Dermis blood vessel endothelial cell (primary cell): ENCODE data around the gene EMP3. TPM values are rescaled to one million over a fixed set of nuclear protein-coding genes. Genes with fewer than 3 reads are reported as not detected.
A peak's percentile ranks its signal among the peaks of the same experiment; 100 is the strongest.
"Not testable (repeated sequence)": the region's sequence is repeated elsewhere in the genome, so short reads cannot be mapped to it uniquely, and the experiment has no call there.

Experiments used
- DNase-seq: peaks from one replicate; pipeline ENCODE4 v3.0.0; 2010
- total RNA-seq: library from RNA; depleted of rRNA; stranded (reverse); fragments of >200 nt; gene quantifications from 2 replicates; pipeline ENCODE4 v1.2.3, GENCODE V29; 2014

EMP3 gene, protein sequence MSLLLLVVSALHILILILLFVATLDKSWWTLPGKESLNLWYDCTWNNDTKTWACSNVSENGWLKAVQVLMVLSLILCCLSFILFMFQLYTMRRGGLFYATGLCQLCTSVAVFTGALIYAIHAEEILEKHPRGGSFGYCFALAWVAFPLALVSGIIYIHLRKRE
- 4.0 and 7.3 TPM in 2 replicates for total RNA-seq

DNA sequence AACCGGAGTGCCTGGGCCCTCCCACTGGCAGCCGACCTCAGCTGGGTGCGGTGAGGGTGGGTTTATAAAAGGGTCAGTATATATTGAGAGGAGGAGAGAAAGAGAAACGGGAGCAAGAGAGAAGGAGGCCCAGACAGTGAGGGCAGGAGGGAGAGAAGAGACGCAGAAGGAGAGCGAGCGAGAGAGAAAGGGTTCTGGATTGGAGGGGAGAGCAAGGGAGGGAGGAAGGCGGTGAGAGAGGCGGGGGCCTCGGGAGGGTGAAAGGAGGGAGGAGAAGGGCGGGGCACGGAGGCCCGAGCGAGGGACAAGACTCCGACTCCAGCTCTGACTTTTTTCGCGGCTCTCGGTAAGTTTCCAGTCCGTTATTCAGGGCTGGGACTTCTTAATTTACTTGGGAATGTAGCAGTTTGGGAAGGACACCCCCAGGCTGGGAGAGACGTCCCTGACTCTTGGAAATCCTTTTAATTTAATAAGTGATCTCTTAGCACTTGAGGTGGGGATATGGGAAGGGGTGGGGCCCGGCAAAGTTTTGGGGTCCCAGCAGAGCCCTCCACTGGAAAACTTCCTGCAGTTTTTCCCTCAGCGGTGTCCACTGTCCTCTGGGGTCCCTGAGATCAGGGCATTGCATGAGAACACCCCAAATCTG, at the start of gene EMP3:
TSS of gene EMP3 (plus strand) at position 288 of the 646 bp plus-strand sequence. CDS start 1,293 bp downstream, outside the sequence.
- peak; percentile 48 for DNase-seq

DNA sequence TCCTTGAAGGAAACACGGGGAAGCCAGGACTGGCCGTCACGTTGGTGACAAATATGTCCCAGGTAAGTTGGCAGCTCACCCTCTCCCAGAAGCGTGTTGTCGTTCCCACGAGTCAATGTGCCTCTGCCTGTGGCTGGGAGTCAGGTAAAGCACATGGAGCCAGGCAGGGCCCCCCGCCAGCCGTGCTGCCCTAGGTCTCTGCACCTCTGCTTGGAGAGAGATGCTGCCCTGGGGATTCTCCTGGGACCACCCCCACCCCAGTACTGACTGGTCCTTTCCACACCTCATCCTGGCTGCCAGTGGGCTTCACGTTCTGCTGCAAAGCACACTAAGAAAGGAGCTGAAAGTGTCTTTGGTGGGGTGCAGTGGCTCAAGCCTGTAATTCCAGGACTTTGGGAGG, 45.6 kb upstream of the EMP3 start:
- DNase-seq = no peak

DNA sequence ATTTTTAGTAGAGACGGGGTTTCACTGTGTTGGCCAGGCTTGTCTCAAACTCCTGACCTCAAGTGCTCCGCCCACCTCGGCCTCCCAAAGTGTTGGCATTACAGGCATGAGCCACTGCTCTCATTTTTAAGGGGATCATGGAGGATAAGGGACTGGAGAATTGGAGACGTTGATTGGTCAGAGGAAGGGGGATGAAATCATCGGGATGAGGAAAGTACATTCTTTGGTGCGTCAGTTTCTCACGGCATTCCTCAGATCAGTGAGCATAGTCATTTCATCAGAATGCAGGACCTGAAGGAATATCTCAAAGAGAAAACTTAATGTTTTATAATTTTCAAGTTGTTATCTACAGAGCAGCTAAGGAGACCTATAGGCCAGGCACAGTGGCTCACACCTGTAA, 41.4 kb upstream of the EMP3 start:
- no peak for DNase-seq

DNA sequence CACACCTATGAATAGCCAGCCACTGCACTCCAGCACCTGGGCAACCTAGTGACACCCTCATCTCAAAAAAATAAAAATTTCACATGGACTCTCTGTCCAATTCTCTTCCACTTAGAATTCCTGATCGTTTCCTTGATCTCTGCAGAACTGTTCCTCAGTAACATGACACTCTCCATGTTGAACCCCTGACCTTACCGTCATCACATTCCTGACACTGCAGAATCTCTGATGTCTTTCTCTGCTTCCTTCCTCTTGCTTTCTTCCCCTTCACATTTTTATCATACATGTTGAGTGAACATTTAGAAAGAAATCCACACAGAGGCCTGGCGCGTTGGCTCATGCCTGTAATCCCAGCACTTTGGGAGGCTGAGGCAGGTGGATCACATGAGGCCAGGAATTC, 40.5 kb upstream of the EMP3 start:
- DNase-seq = no peak

DNA sequence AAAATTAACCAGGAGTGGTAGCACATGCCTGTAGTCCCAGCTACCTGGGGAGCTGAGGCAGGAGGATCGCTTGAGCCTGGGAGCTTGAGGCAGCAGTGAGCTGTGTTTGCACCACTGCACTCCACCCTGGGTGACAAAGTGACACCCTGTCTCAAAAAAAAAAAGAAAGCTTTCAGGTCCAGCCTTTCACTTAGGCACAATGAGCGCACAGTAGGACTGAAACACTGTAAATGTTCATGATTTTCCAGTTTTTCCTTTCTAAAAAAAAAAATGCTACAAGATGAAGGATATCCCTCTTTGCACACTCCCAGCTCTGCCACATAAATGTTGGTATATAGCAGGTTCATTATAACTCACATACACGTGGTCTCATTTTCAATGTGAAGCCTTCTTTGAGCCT, 37.6 kb upstream of the EMP3 start:
- DNase-seq = no peak

DNA sequence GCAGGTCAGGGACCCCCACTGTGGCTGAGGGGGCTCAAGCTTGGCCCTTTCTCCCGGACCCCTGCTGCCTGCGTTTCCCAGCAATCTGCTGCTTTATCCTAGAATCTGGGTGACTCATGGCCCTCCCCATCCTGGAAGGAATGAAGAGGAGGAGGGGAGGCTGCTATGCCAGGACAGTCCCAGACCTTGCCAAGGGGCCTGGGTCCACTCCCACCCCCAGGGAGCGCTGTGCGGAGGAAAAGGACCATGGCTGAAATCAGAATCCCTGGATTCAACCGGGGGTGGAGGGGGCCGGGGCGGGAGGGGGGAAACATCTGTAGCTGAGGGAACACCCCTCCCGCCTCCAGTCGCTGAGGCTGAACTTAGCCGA, 35.0 kb upstream of the EMP3 start:
- peak; percentile 39 for DNase-seq

DNA sequence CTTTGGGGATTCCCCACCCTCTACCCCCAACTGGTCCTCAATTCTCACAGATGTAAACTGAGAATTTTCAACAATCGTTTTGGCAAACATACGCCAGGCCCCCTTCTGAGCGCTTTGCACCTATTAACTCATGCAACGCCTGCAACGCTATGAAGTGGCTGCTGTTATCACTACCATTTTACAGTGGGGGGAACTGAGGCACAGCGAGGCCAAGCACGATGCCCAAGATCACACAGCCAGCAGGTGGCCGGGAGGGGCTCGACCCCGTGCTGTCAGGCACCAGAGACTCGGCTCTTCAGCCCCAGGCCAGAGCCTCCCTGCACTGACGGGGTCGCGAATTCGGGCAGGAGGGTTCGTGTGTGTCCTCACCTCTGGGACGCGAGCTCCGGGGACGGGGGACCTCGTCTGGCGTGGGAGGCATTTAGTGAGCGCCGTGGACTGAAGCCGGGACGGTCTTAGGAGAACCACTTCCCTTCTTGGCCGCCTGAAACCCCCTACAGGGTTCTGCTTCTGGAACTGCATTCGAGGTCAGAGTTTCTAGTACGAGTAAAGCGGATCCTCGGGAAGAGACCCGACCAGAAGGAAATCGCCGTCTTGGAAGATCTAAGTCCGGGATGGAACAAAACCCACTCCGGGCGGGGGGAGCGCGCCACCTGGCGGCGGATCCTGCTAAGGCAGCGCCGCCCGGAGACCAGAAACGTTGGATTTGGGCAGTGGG, 34.4 kb upstream of the EMP3 start:
- DNase-seq = peak; percentile 84

DNA sequence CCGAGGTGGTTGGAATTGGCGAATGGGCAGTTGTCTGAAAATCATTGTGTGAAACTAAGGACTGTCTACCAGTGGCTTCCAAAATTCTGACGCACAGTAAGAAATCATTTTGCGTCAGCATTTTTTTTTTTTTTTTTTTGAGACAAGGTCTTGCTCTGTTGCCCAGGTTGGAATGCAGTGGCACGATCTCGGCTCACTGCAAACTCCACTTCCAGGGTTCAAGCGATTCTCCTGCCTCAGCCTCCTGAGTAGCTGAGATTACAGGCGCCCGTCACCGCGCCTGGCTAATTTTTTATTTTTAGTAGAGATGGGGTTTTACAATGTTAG, 33.9 kb upstream of the EMP3 start:
- DNase-seq = not testable (repeated sequence)

DNA sequence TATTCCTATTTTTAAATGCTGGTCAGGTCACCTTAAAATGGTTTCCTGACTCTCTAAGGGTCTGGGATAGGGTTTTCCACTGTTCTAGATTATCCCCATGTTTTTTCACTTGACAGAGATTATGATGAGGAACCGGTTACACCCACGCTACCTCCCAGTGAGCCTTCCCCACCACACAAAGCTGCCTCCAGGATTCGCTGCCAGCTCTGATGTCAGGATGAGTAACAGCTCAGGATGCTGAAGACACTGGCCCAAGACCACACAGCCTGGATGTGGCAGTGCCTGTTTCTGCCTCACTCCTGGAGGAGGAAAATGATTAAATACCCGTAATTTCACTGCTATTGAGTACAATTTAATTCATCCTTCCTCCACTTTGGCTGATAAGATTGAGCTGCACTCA, 32.6 kb upstream of the EMP3 start:
- peak; percentile 21 for DNase-seq

DNA sequence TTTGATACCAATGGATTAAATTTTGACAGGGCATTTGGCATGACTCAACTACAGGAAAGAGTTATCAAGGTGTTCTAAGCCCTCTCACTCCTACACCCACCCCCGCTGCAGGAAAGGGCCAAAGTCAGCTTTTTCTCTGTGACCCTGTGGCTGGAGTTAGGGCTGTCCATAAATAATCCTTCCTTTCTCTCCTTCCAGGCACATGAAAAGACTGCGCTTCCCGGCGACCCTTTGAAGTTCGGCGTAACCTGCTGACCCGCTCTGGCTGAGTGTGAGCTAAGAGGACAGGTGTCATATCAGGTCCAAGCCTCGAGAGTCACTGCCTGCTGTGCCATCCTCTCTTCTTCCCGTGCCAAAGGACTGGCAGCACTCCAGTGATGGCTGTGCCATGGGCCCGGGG, 29.9 kb upstream of the EMP3 start:
- DNase-seq = no peak

DNA sequence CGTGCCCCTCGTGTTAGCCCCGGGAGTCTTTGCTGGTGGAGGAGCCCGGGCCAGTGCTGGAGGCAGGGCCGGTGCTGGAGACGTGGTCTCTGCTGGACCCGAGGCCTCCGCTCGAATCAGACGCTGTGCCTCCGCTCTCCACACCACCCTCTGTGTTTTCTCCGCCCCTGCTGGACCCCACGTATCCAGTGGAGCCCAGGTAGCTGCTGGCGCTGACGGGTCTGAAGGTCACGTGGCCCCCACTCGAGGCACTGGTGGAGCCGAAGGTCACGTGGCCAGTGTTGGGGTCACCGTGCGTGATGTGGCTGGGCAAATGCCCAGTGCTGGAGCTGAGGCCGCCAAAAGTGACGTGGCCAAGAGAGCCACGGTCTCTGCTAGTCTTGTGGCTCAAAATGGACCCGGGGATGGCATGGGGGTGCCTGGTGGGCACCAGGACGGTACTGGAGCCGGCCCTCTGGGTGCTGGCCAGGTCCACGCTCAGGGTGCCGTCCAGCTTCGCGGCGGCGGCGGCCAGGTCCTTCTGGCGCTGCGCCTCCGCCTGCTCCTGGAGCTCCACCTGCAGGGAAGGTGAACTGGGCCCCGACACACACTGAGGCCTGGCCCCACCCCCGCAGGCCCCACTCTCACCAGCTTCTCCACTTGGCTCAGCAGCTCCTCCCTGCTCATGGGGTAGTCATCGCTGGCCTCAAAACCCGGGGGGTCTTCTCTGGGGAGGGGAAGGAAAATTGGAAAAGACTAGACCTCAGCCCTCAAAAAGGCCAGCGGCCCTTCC, 28.2 kb upstream of the EMP3 start:
- no peak for DNase-seq

DNA sequence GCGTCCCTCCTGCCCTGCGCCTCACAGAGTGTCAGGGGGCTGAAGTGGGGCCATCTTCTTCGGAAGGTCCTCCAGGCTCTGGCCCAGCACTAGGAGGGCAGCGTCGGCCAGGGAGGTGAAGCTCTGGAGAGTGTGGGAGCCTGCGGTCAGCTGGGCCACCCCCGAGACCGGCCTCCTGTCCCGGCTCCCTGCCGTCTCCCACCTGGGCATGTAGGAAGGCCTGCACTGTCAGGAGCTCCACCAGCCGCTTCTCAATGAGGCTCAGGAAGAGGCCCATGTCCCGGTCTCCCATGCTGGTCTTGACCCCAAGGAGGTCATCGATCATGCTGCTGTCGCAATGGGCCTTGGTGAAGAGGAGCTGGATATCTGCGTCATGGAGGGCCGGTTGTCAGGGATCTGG, 27.4 kb upstream of the EMP3 start:
- no peak for DNase-seq

DNA sequence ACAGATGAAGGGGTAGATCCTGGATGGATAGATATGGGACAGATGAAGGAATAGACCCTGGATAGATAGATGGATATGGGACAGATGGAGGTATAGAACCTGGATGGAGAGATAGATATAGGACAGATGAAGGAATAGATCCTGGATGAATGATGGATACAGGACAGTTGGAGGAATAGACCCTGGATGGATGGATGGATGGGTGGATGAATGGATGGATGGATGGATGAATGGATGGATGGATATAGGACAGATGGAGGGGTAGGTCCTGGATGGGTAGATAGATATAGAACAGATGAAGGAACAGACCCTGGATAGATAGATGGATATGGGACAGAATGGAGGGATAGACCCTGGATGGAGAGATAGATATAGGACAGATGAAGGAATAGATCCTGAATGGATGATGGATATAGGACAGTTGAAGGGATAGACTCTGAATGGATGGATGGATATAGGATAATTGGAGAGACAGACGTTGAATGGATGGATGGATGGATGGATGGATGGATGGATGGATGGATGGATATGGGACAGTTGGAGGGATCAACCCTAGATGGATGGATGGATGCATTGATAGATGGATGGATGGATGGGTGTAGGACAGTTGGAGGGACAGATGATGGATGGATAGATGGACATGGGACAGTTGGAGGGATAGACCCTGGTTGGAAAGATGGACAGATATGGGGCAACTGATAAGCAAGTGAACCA, 23.3 kb upstream of the EMP3 start:
- no peak for DNase-seq

DNA sequence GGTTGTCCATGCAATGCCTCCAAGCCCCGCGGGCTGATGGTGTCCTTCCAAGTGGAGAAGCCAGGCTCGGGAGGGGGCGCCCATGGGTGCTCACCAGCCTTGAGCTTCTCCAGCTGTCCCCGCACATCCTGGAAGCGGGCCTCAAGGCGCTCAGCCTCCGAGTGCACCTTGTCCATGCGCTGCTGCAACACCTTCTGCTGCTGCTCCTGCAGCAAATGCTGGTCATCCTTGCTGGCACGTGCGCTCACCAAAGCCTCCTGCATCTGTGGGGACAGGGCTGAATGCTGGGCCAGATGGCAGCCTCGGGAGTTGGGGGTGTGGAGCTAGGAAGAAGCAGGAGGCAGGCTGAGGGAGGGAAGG, 22.8 kb upstream of the EMP3 start:
- no peak for DNase-seq

DNA sequence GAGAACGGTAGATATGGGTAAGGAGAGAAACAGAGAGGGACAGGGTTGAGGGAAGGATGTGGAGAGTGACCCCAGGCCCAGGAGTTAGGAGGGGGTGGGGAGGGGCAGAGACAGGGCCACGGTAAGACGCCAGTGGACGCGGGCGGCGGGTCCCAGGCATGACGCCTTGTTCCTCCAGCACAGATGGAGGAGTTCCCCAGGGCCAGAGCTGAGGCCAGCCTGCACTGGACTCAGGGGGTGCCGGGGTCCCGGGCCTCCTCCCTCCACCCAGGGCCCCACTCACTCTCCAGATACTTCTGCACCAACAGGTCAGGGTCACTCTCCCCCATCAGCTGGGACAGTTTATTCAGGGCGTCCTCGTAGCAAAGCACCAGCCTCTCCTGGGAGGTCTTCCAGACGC, 22.0 kb upstream of the EMP3 start:
- DNase-seq = no peak

DNA sequence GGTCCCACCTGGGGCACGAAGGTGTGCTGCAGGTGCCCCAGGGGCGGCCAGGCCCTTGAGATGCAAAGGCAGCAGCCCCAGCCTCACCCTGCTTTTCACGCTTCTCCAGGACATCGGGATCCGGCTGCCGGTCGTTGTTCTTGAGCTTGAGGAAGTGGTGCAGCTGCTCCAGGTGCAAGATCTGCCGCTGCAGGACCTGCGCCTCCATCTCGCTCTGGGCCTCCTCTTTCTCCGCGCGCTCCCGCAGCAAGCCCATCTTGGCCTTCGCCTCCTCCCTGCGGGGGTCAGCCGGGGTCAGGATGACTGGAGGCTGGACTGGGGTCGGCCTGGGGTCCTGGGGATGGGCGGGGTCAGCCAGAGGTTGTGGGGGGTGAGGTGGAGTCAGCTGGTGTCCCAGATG, 21.5 kb upstream of the EMP3 start:
- no peak for DNase-seq

DNA sequence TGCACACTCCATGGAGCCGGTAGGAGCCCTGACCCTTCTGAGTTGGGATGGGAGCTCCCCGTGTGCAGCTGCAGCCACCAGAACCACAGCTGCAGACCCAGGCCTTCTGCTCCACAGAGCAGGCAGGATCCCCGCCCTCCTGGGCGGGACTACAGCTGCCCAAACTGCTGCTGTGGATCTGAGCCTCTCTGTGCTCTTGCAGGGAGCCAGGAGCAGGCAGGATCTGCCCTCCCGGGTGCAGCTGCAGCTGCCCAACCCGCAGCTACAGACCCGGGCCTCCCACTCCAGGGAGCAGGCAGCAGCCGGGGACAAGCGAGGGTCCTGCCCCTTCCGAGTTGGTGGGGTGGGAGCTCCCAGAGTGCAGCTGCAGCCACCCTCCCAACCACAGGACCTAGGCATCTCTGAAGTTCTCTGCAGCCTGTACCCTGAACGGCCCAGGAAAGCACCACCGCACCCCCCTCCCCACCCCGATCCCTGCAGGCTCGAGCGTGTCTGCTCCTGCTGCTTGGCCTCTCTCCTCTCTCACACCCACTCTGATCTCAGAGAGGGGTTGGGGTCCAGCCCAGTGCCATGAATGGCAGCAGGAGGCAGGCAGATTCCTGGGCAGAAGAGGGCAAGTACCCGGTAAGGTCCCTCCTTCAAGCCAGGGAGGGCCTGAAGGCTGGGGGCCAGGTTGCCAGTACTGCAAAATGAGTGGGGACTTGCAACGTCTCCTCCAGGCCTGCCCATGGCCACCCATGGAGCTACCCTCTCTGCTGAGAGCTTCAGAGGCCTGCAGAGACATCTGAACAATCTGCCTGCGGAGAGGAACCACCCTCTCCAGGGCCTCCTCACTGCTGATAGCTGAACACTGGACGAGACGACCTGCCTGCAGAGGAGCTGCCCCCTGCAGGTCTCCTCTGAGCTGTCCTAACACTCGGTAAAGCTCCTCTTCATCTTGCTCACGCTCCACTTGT, 16.4 kb upstream of the EMP3 start:
- peak; percentile 54 for DNase-seq

DNA sequence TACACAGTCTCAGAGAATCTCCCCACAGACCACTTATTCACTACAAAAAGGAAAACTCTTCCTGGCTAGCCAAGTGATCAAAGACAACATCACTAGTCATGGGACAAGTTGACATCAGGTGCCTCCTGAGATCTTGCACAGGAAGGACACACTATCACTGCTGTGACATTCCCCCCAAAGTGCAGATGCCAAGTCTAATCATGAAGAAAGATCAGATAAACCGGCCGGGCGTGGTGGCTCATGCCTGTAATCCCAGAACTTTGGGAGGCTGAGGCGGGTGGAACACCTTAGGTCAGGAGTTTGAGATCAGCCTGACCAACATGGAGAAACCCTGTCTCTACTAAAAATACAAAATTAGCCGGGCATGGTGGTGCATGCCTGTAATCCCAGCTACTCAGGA, 15.6 kb upstream of the EMP3 start:
- not testable (repeated sequence) for DNase-seq

DNA sequence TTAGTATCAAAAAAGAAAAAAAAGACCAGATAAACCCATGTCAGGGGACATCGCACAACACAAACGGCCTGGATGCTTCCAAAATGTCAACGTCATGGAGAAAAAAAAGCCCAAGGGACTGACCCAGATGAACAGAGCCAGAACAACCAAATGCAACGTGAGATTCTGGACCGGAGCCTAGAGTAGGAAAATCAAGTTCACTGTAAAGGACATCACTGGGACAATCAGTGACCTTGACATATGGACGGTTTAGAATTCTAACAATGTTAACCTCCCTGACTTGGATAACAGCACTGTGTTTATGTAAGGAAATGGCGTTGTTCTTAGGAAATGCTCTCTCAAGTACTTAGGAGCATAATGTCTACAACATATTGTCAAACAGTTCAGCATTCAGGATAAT, 15.1 kb upstream of the EMP3 start:
- peak; percentile 90 for DNase-seq

DNA sequence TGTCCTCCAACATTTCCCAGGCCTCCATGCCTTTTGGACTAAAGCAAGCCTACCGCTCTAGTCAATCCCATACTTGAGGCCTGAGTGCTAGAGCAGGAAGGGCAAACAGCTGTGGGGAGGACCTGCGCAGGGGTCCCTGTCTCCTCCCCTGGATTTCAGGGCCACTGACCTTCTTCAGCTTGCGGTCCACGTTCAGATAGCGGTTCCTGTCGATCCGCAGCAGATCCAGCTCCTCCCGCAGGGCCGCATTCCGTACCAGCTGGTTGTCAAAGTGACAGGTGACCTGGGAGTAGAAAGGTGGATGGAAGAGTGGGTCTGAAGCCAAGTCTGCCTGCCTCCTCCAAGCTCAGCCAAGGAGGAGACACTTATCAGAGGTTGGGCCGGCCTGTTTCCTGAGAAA, 14.0 kb upstream of the EMP3 start:
- no peak for DNase-seq

DNA sequence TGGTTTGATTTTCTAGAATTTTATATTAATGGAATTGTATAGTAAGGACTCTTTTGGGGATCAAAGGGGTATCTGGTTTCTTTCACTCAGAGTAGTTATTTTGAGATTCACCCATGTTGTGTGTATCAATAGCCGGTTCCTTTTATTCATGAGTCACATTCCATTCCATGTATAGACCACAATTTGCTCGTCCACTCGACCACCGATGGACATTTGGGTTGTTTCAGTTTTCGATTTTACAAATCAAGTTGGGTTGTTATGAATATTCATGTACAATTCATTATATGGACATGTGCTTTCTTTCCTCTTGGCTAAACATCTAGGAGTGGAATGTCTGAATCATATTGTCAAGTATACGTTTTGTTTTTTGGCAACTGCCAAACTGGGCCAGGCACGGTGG, 9.6 kb upstream of the EMP3 start:
- DNase-seq = no peak

DNA sequence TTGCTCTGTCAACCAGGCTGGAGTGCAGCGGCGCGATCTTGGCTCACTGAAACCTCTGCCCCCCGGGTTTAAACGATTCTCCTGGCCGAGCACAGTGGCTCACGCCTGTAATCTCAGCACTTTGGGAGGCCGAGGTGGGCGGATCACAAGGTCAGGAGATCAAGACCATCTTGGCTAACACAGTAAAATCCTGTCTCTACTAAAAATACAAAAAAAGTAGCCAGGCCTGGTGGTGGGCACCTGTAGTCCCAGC, 7.7 kb upstream of the EMP3 start:
- DNase-seq = not testable (repeated sequence)
